Embryonic facial prominence (tissue), 1 donor: ENCODE results near the gene CFAP52.
A peak's percentile ranks its signal among the peaks of the same experiment; 100 is the strongest.
"Not testable (repeated sequence)": the region's sequence is repeated elsewhere in the genome, so short reads cannot be mapped to it uniquely, and the experiment has no call there.

Experiments
- DNase-seq: peaks from one replicate; pipeline ENCODE4 v3.0.0-alpha.2; 2016; ENCODE audit errors: extremely low spot score

CFAP52 gene

GRCh38 chr17:9576521-9577372 is at the start of gene CFAP52:
Gene CFAP52, plus strand, starts transcription at chr17:9576642. Its CDS starts 54 bp downstream, at chr17:9576696.
- peak; percentile 64 for DNase-seq

GRCh38 chr17:9527788-9528187 is 48.7 kb upstream of the CFAP52 start:
- no peak for DNase-seq

GRCh38 chr17:9529033-9529700 is 47.3 kb upstream of the CFAP52 start:
- no peak for DNase-seq

GRCh38 chr17:9531034-9531433 is 45.4 kb upstream of the CFAP52 start:
- DNase-seq: no peak

- DNase-seq: no peak
These were observed 43.7 kb upstream of the CFAP52 start for GRCh38 chr17:9532715-9533114.

GRCh38 chr17:9533441-9533840 is 43.0 kb upstream of the CFAP52 start:
- DNase-seq: no peak

- DNase-seq: no peak
These were observed 40.4 kb upstream of the CFAP52 start for GRCh38 chr17:9536061-9536460.

GRCh38 chr17:9537177-9537776 is 39.2 kb upstream of the CFAP52 start:
- no peak for DNase-seq

GRCh38 chr17:9538626-9539025 is 37.8 kb upstream of the CFAP52 start:
- no peak for DNase-seq

GRCh38 chr17:9541718-9542117 is 34.7 kb upstream of the CFAP52 start:
- no peak for DNase-seq

- no peak for DNase-seq
These were observed 32.2 kb upstream of the CFAP52 start for GRCh38 chr17:9544221-9544620.

GRCh38 chr17:9549215-9549614 is 27.2 kb upstream of the CFAP52 start:
- DNase-seq: no peak

- DNase-seq: no peak
These were observed 23.3 kb upstream of the CFAP52 start for GRCh38 chr17:9553181-9553580.

- DNase-seq: no peak
These were observed 22.8 kb upstream of the CFAP52 start for GRCh38 chr17:9553596-9553995.

- not testable (repeated sequence) for DNase-seq
These were observed 21.7 kb upstream of the CFAP52 start for GRCh38 chr17:9554715-9555114.

GRCh38 chr17:9557161-9557755 is 19.2 kb upstream of the CFAP52 start:
- DNase-seq: no peak

GRCh38 chr17:9557857-9558256 is 18.6 kb upstream of the CFAP52 start:
- DNase-seq: no peak

GRCh38 chr17:9564104-9564503 is 12.3 kb upstream of the CFAP52 start:
- no peak for DNase-seq

GRCh38 chr17:9566067-9566466 is 10.4 kb upstream of the CFAP52 start:
- no peak for DNase-seq

- DNase-seq: not testable (repeated sequence)
These were observed 9.7 kb upstream of the CFAP52 start for GRCh38 chr17:9566739-9567138.

- no peak for DNase-seq
These were observed 8.4 kb upstream of the CFAP52 start for GRCh38 chr17:9568004-9568403.

- no peak for DNase-seq
These were observed 7.4 kb upstream of the CFAP52 start for GRCh38 chr17:9568957-9569588.
